ENCODE results near the gene ACSF3. TPM values are rescaled to one million over a fixed set of nuclear protein-coding genes. Genes with fewer than 3 reads are reported as not detected.

The ACSF3 gene
- total and polyA plus RNA-seq, 2 of the 4 experiments (the other 2 are of a cell fraction) = 9.5 to 14.2 TPM

- intact Hi-C loops (cut with micrococcal nuclease) (no loop called here), in situ Hi-C loops (cut with MboI; ENCODE audit: low sequenced_read_pairs) (no loop called here), dilution Hi-C loops (cut with HindIII; ENCODE audit: low sequenced_read_pairs, unreplicated experiment) (no loop called here)
- no peak overlapping the region for H2BK120ac ChIP-seq (ENCODE audit: low read depth, low read length)
- no peaks in the 10 kb centered on the region for H3K79me1 ChIP-seq (ENCODE audit: low read depth in 1 of 2, low read length in 2 of 2)
- peaks cover 41% of the 10 kb centered on the region for H3K27me3 ChIP-seq (ENCODE audit: control insufficient read depth, insufficient read depth, low read length)
- WGBS, 2 experiments (ENCODE audit: extremely low coverage in 2 of 2, insufficient read length in 1 of 2) = 85% methylated on average over 8 of the region's 24 CpGs; no CpG with 5 or more reads in 1 of the 2 experiments
- no peak for ATAC-seq (ENCODE audit: low read depth)
- H3K14ac ChIP-seq (replicated peaks; ENCODE audit: low read depth, low read length) = no peak overlapping the region
- no peaks in the 10 kb centered on the region for H3K9me3 ChIP-seq (ENCODE audit: control insufficient read depth, insufficient read depth, low read length)
- no peak overlapping the region for H3K9ac ChIP-seq (ENCODE audit: low read depth, low read length)
- no peaks in the 10 kb centered on the region; the same call in 1 of the 2 replicates for H4K20me1 ChIP-seq (ENCODE audit: insufficient read depth, low read length)
- H2AFZ ChIP-seq (replicated peaks; ENCODE audit: low read length, poor library complexity) = no peak overlapping the region
- TF ChIP-seq RFX5 (IDR thresholded peaks at IDR 0.05; ENCODE audit: low read depth, low read length) (no peak), BHLHE40 (IDR thresholded peaks at IDR 0.05; ENCODE audit: low read depth, low read length) (no peak)
- no peak for DNase-seq
- H2AK5ac ChIP-seq (ENCODE audit: low read depth, low read length) = no peak overlapping the region
- no peak overlapping the region for H3K23ac ChIP-seq (ENCODE audit: low read depth, low read length)
- no peaks in the 10 kb centered on the region for H3K36me3 ChIP-seq (ENCODE audit: control insufficient read depth, insufficient read depth, low read length)
- H3K4me3 ChIP-seq (ENCODE audit: insufficient read depth, low read depth, low read length) = no peak overlapping the region
- H3K27ac ChIP-seq (ENCODE audit: insufficient read depth, low read length) = no peak overlapping the region
- BruUV-seq (replicated peaks) = no TSS peak
- H3K4ac ChIP-seq (ENCODE audit: low read depth, low read length) = no peak overlapping the region
- ChIA-PET CTCF (no interaction called here), POLR2A (ENCODE audit: unreplicated experiment) (no interaction called here)
- H4K91ac ChIP-seq (ENCODE audit: insufficient read depth, low read depth, low read length) = no peak overlapping the region
- no peak overlapping the region for H3K18ac ChIP-seq (ENCODE audit: low read depth, low read length)
- no peak overlapping the region for H2BK15ac ChIP-seq (ENCODE audit: low read depth, low read length)
- H4K5ac ChIP-seq (ENCODE audit: low read depth, low read length) = no peak overlapping the region
- H2BK5ac ChIP-seq (ENCODE audit: low read depth, low read length, poor library complexity, severe bottlenecking) = no peak overlapping the region
- no peak overlapping the region for H3K4me2 ChIP-seq (ENCODE audit: low read depth, low read length)
- H3K56ac ChIP-seq (ENCODE audit: extremely low read depth, insufficient read depth, low read length) = no peak overlapping the region
- H3K9me1 ChIP-seq (ENCODE audit: insufficient read depth, low read length) = no peaks in the 10 kb centered on the region
- H2BK20ac ChIP-seq (ENCODE audit: low read depth, low read length) = no peak overlapping the region
- no peak overlapping the region for H4K8ac ChIP-seq (ENCODE audit: low read depth in 2 of 2, low read length in 2 of 2)
- no peak overlapping the region for H2AK9ac ChIP-seq (replicated peaks; ENCODE audit: low read depth, low read length, poor library complexity)
- no peaks in the 10 kb centered on the region for H3K4me1 ChIP-seq (ENCODE audit: control insufficient read depth, insufficient read depth, low read length)
Measured at GRCh38 chr16:89178453-89179147, 84.9 kb downstream of the ACSF3 start.
